ENCODE results near the gene ANXA2R. TPM values are rescaled to one million over a fixed set of nuclear protein-coding genes. Genes with fewer than 3 reads are reported as not detected.

Gene ANXA2R
- total and polyA plus RNA-seq, 5 donors from 2014 or later, result 35.8 to 69.7 (median 43.3) TPM

DNA sequence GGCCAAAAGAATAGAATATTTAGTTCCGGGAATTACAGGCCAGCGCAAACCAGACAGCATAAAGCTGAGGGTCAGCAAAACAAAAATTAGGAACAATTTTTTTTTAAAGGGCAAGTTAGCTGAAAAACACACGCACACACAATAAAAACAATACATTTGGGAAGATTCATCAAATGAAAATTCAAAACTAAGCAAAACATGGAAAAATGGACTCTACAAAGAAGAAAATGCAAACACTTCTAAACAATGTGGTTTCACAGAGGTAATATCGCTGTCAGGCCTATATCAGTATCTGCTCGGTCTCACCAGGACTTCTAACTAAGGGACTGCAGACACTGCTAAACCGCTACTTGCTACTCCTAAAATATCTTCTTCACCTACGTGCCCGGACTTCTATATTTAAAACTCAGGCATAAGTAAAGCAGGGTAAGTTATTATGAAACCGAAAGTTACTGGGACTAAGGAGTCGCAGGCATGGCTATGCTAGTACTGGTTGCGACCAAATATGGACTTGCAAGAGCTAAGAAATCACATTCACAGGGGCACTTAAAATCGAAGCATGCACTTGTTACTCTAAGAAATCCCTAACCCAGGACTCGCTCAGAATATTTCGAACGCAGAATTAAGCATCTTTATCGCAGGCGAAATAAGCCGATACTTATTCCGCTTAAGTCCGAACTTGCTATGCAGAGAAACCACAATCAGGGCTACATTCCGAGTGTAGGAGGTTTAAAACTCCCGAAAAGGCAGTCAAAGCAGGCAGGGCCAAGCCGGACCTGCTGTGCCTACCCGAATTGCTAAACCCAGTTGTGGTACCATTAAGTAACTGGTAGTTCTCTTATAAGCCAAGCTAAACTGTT lies 2.3 kb downstream of the ANXA2R start:
- H3K4me1 ChIP-seq (ENCODE audit: control insufficient read depth, insufficient read depth, low read length, poor library complexity, severe bottlenecking), result peaks cover 45% of the 10 kb centered on the region
- peak in 1 of 2 donors; percentile 14 for ATAC-seq (ENCODE audit: low read depth in 2 of 2)
- DNase-seq, result peak; percentile 27 to 90 (median 67)
- no peaks in the 10 kb centered on the region for H3K9me3 ChIP-seq (ENCODE audit: control insufficient read depth in 2 of 2, low read length in 2 of 2)
- peak overlapping the region; percentile 93 to 99 (median 97) for H3K27ac Mint-ChIP-seq
- H3K27me3 Mint-ChIP-seq, result peaks cover 17% of the 10 kb centered on the region
- H3K4me1 Mint-ChIP-seq, result peaks cover 12 to 54% (median 33%) of the 10 kb centered on the region in 4 donors
- H3K4me3 ChIP-seq (ENCODE audit: low read depth, low read length), result peak overlapping the region; percentile 100
- peak overlapping the region; percentile 90 to 100 (median 94) for H3K4me3 Mint-ChIP-seq
- peaks cover 7% of the 10 kb centered on the region for H3K36me3 Mint-ChIP-seq
- H3K27ac ChIP-seq (ENCODE audit: insufficient read depth, low read length, poor library complexity, severe bottlenecking), result peak overlapping the region; percentile 95
- H3K9me3 Mint-ChIP-seq, result peaks cover 0 to 4% (median 0%) of the 10 kb centered on the region in 7 donors
- no peaks in the 10 kb centered on the region for H3K36me3 ChIP-seq (ENCODE audit: control insufficient read depth, insufficient read depth, low read length)
- H3K27me3 ChIP-seq (ENCODE audit: control insufficient read depth, insufficient read depth, low read length), result no peaks in the 10 kb centered on the region

- Mint-ChIP-seq H3K4me3 (peak overlapping the region; percentile 90 to 100 (median 94)), H3K27me3 (peaks cover 17% of the 10 kb centered on the region), H3K4me1 (peaks cover 12 to 47% (median 29%) of the 10 kb centered on the region in 4 donors), H3K27ac (peak overlapping the region; percentile 93 to 99 (median 97)), H3K9me3 (peaks cover 0 to 4% (median 0%) of the 10 kb centered on the region in 7 donors), H3K36me3 (peaks cover 7% of the 10 kb centered on the region)
- no peak for DNase-seq
- peak overlapping the region; percentile 100 for H3K4me3 ChIP-seq (ENCODE audit: low read depth, low read length)
- H3K27ac ChIP-seq (ENCODE audit: insufficient read depth, low read length, poor library complexity, severe bottlenecking), result peak overlapping the region; percentile 95
- no peaks in the 10 kb centered on the region for H3K36me3 ChIP-seq (ENCODE audit: control insufficient read depth, insufficient read depth, low read length)
- ATAC-seq (ENCODE audit: low read depth in 2 of 2), result no peak
- no peaks in the 10 kb centered on the region for H3K27me3 ChIP-seq (ENCODE audit: control insufficient read depth, insufficient read depth, low read length)
- peaks cover 45% of the 10 kb centered on the region for H3K4me1 ChIP-seq (ENCODE audit: control insufficient read depth, insufficient read depth, low read length, poor library complexity, severe bottlenecking)
- H3K9me3 ChIP-seq (ENCODE audit: control insufficient read depth in 2 of 2, low read length in 2 of 2), result no peaks in the 10 kb centered on the region
These were observed 3.1 kb downstream of the ANXA2R start for GRCh38 chr5:43036856-43037635.

DNA sequence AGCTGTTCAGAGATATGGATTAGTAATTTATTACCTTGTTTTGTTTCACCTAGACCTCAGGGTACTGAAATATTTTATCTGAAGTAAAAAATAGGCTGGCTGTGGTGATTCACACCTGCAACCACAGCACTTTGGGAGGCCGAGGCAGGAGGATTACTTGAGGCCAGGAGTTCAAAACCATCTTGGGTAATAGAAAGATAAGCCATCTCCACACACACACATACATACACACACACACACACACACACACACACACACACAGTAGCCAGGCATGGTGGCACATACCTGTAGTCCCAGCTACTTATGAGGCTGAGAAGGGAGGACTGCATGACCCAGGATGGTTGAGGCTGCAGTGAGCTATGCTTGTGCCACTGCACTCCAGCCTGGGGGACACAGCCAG lies 3.7 kb downstream of the ANXA2R start:
- DNase-seq, result no peak
- peak overlapping the region; percentile 68 to 100 (median 94) for H3K4me3 Mint-ChIP-seq
- peaks cover 0 to 4% (median 0%) of the 10 kb centered on the region in 7 donors for H3K9me3 Mint-ChIP-seq
- H3K36me3 Mint-ChIP-seq, result peaks cover 7% of the 10 kb centered on the region
- H3K36me3 ChIP-seq (ENCODE audit: control insufficient read depth, insufficient read depth, low read length), result no peaks in the 10 kb centered on the region
- H3K4me3 ChIP-seq (ENCODE audit: low read depth, low read length), result no peak overlapping the region
- no peaks in the 10 kb centered on the region for H3K27me3 ChIP-seq (ENCODE audit: control insufficient read depth, insufficient read depth, low read length)
- peaks cover 13% of the 10 kb centered on the region for H3K27me3 Mint-ChIP-seq
- H3K27ac Mint-ChIP-seq, result peak overlapping the region; percentile 93 to 99 (median 97)
- H3K27ac ChIP-seq (ENCODE audit: insufficient read depth, low read length, poor library complexity, severe bottlenecking), result peak overlapping the region; percentile 19
- H3K4me1 Mint-ChIP-seq, result peaks cover 12 to 45% (median 29%) of the 10 kb centered on the region in 4 donors
- H3K4me1 ChIP-seq (ENCODE audit: control insufficient read depth, insufficient read depth, low read length, poor library complexity, severe bottlenecking), result peaks cover 40% of the 10 kb centered on the region
- ATAC-seq (ENCODE audit: low read depth in 2 of 2), result no peak
- no peaks in the 10 kb centered on the region for H3K9me3 ChIP-seq (ENCODE audit: control insufficient read depth in 2 of 2, low read length in 2 of 2)

DNA sequence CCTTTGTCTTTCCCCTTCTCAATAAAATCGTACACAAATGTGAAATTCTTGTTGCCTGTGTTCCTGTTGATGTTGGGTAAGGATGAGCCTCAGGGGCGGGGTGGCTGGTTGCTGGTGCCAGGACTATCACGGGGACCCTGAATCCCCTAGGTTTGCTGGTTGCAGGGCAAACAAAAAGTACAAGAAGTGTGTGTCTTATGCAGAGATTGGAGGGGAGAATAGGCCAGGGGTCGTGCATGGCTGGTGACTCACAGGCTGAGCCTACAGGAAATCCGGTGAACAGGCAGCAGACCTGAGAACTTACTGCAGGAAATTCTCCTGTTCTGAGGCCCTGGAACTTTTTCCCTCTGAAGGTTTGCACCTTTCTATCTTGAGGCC lies 5.5 kb downstream of the ANXA2R start:
- H3K4me1 ChIP-seq (ENCODE audit: control insufficient read depth, insufficient read depth, low read length, poor library complexity, severe bottlenecking), result peaks cover 32% of the 10 kb centered on the region
- H3K27me3 ChIP-seq (ENCODE audit: control insufficient read depth, insufficient read depth, low read length), result no peaks in the 10 kb centered on the region
- DNase-seq (no peak), ATAC-seq (ENCODE audit: low read depth in 2 of 2) (no peak)
- peak overlapping the region; percentile 12 to 99 (median 17) for H3K27ac Mint-ChIP-seq
- H3K9me3 ChIP-seq (ENCODE audit: control insufficient read depth in 2 of 2, low read length in 2 of 2), result no peaks in the 10 kb centered on the region
- no peaks in the 10 kb centered on the region for H3K27me3 Mint-ChIP-seq
- no peaks in the 10 kb centered on the region for H3K36me3 ChIP-seq (ENCODE audit: control insufficient read depth, insufficient read depth, low read length)
- H3K27ac ChIP-seq (ENCODE audit: insufficient read depth, low read length, poor library complexity, severe bottlenecking), result no peak overlapping the region
- peaks cover 17 to 56% (median 37%) of the 10 kb centered on the region in 4 donors for H3K4me1 Mint-ChIP-seq
- peaks cover 7% of the 10 kb centered on the region for H3K36me3 Mint-ChIP-seq
- H3K4me3 Mint-ChIP-seq, result peak overlapping the region; percentile 11 to 67 (median 48)
- peaks cover 0 to 4% (median 0%) of the 10 kb centered on the region in 7 donors for H3K9me3 Mint-ChIP-seq
- H3K4me3 ChIP-seq (ENCODE audit: low read depth, low read length), result no peak overlapping the region

- peaks cover 32% of the 10 kb centered on the region for H3K4me1 ChIP-seq (ENCODE audit: control insufficient read depth, insufficient read depth, low read length, poor library complexity, severe bottlenecking)
- peak overlapping the region; percentile 12 to 99 (median 17) for H3K27ac Mint-ChIP-seq
- peaks cover 7% of the 10 kb centered on the region for H3K36me3 Mint-ChIP-seq
- H3K9me3 ChIP-seq (ENCODE audit: control insufficient read depth in 2 of 2, low read length in 2 of 2), result no peaks in the 10 kb centered on the region
- H3K27me3 ChIP-seq (ENCODE audit: control insufficient read depth, insufficient read depth, low read length), result no peaks in the 10 kb centered on the region
- H3K4me3 Mint-ChIP-seq, result peak overlapping the region; percentile 40 to 67 (median 59)
- H3K4me1 Mint-ChIP-seq, result peaks cover 19 to 58% (median 38%) of the 10 kb centered on the region in 4 donors
- no peak for DNase-seq
- no peaks in the 10 kb centered on the region for H3K27me3 Mint-ChIP-seq
- H3K4me3 ChIP-seq (ENCODE audit: low read depth, low read length), result no peak overlapping the region
- H3K9me3 Mint-ChIP-seq, result peaks cover 0 to 2% (median 0%) of the 10 kb centered on the region in 7 donors
- H3K27ac ChIP-seq (ENCODE audit: insufficient read depth, low read length, poor library complexity, severe bottlenecking), result no peak overlapping the region
- ATAC-seq (ENCODE audit: low read depth in 2 of 2), result no peak
- H3K36me3 ChIP-seq (ENCODE audit: control insufficient read depth, insufficient read depth, low read length), result no peaks in the 10 kb centered on the region
These were observed 6.1 kb downstream of the ANXA2R start for GRCh38 chr5:43033841-43034590.

DNA sequence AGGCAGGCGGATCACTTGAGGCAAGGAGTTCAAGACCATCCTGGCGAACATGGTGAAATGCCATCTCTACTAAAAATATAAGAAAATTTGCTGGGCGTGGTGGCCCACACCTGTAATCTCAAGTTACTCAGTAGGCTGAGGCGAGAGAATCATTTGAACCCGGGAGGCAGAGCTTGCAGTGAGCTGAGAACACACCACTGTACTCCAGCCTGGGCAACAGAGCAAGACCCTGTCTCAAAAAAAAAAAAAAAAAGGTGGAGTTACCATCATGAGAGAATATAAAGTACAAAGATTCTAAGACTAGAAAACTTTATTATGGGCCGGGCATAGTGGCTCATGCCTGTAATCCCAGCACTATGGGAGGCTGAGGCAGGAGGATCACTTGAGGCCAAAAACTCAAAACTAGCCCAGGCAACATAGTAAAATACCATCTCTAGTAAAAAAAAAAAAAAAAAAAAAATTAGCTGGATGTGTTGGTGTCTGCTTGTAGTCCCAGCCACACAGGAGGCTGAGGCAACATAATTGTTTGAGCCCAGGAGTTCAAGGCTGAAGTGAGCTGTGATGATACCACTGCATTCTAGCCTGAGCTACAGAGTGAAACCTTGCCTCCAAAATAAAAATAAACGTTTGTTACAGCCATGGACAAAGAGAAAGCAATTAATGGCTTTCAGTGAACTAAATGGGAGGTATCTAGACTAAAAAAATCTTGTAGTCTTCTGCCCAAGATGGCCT lies 12.9 kb downstream of the ANXA2R start:
- Histone ChIP-seq H3K36me3 (ENCODE audit: control insufficient read depth, insufficient read depth, low read length) (no peaks in the 10 kb centered on the region), H3K9me3 (ENCODE audit: control insufficient read depth in 2 of 2, low read length in 2 of 2) (no peaks in the 10 kb centered on the region), H3K4me3 (ENCODE audit: low read depth, low read length) (no peak overlapping the region), H3K4me1 (ENCODE audit: control insufficient read depth, insufficient read depth, low read length, poor library complexity, severe bottlenecking) (no peaks in the 10 kb centered on the region), H3K27ac (ENCODE audit: insufficient read depth, low read length, poor library complexity, severe bottlenecking) (no peak overlapping the region), H3K27me3 (ENCODE audit: control insufficient read depth, insufficient read depth, low read length) (no peaks in the 10 kb centered on the region)
- Mint-ChIP-seq H3K36me3 (peaks cover 5% of the 10 kb centered on the region), H3K27me3 (no peaks in the 10 kb centered on the region), H3K27ac (no peak overlapping the region), H3K9me3 (no peaks in the 10 kb centered on the region), H3K4me3 (peak overlapping the region in 1 of 4 donors; percentile 1), H3K4me1 (peaks cover 16 to 38% (median 27%) of the 10 kb centered on the region in 4 donors)
- ATAC-seq (ENCODE audit: low read depth in 2 of 2) (no peak), DNase-seq (no peak)

Data from CD4-positive, CD25-positive, alpha-beta regulatory T cell (primary cell).